MM.1S (cell line): ENCODE measurements around the gene SNTB2.

Source experiments
- DNase-seq: peaks from one replicate; pipeline ENCODE4 v3.0.0-alpha.2; 2015
- H2AFZ ChIP-seq: fragments of 300-600 bp; sonication (generic); 2 replicates; pipeline ENCODE4 v1.6.0; 2016; ENCODE audit warnings: antibody characterized with exemption, low read length
- H3F3A ChIP-seq: fragments of 300-600 bp; sonication (generic); 2 replicates; pipeline ENCODE4 v1.6.1; 2016; ENCODE audit warnings: mild to moderate bottlenecking, antibody characterized with exemption, low read length, moderate library complexity, mixed read lengths; ENCODE audit not compliant: insufficient read depth
- H3K27ac ChIP-seq: fragments of 300-600 bp; sonication (generic); 2 replicates; pipeline ENCODE4 v1.5.1; 2016; ENCODE audit warnings: mild to moderate bottlenecking, low read length
- H3K27me3 ChIP-seq: fragments of 300-600 bp; sonication (generic); replicated peaks from 2 replicates; pipeline ENCODE4 v1.6.0; 2016; ENCODE audit warnings: low read length; ENCODE audit not compliant: insufficient read depth
- H3K36me3 ChIP-seq: fragments of 300-600 bp; sonication (generic); replicated peaks from 2 replicates; pipeline ENCODE4 v1.6.1; 2016; ENCODE audit warnings: mild to moderate bottlenecking, low read length, mixed read lengths; ENCODE audit not compliant: insufficient read depth
- H3K4me1 ChIP-seq: fragments of 300-600 bp; sonication (generic); 2 replicates; pipeline ENCODE4 v1.6.1; 2016; ENCODE audit warnings: low read length, mixed read lengths
- H3K4me2 ChIP-seq: fragments of 300-600 bp; sonication (generic); 2 replicates; pipeline ENCODE4 v1.6.0; 2016; ENCODE audit warnings: low read depth, low read length
- H3K4me3 ChIP-seq: fragments of 300-600 bp; sonication (generic); 2 replicates; pipeline ENCODE4 v1.5.1; 2016; ENCODE audit warnings: low read length, mixed read lengths
- H3K79me2 ChIP-seq: fragments of 300-600 bp; sonication (generic); 2 replicates; pipeline ENCODE4 v1.6.1; 2016; ENCODE audit warnings: mixed run types, low read length, mixed read lengths
- H3K9ac ChIP-seq: fragments of 300-600 bp; sonication (generic); 2 replicates; pipeline ENCODE4 v1.6.1; 2016; ENCODE audit warnings: low read length, mixed read lengths
- H3K9me2 ChIP-seq: fragments of 300-600 bp; sonication (generic); replicated peaks from 2 replicates; pipeline ENCODE4 v1.6.1; 2016; ENCODE audit warnings: mild to moderate bottlenecking, low read length, mixed read lengths; ENCODE audit not compliant: insufficient read depth
- H3K9me3 ChIP-seq: fragments of 300-600 bp; sonication (generic); replicated peaks from 2 replicates; pipeline ENCODE4 v1.6.1; 2016; ENCODE audit warnings: mild to moderate bottlenecking, low read length, mixed read lengths; ENCODE audit not compliant: insufficient read depth
- H4K20me1 ChIP-seq: fragments of 300-600 bp; sonication (generic); 2 replicates; pipeline ENCODE4 v1.6.1; 2016; ENCODE audit warnings: mild to moderate bottlenecking, low read length, moderate library complexity, mixed read lengths; ENCODE audit not compliant: insufficient read depth
- CTCF ChIP-seq: fragments of 300-600 bp; sonication (generic); IDR thresholded peaks from 2 replicates; pipeline ENCODE4 v1.5.1; 2016; ENCODE audit warnings: antibody characterized with exemption, low read length, mixed read lengths
- EZH2 ChIP-seq: fragments of 300-600 bp; sonication (generic); optimal IDR thresholded peaks from 2 replicates; pipeline ENCODE3; 2017; ENCODE audit warnings: low read depth, mild to moderate bottlenecking, antibody characterized with exemption, low read length, mixed read lengths
- EZH2phosphoT487 ChIP-seq: fragments of 300-600 bp; sonication (generic); IDR thresholded peaks from 2 replicates; pipeline ENCODE4 v1.6.1; 2018; ENCODE audit warnings: antibody characterized with exemption, low read length

SNTB2 gene

GRCh38 chr16:69329369-69330285 is 142.7 kb downstream of the SNTB2 start:
- peak overlapping the region; percentile 95 for H2AFZ ChIP-seq

GRCh38 chr16:69330286-69331109 is 143.5 kb downstream of the SNTB2 start, which contains the start of gene PDF:
PDF (minus strand) TSS chr16:69330588; CDS start chr16:69330570, 18 bp downstream.
- peaks cover 10% of the 10 kb centered on the region for H3K36me3 ChIP-seq
- peaks cover 47% of the 10 kb centered on the region for H3K79me2 ChIP-seq
- H3K9ac ChIP-seq = peak within 1 kb of the TSS; percentile 69
- no peaks in the 10 kb centered on the region for H3K27me3 ChIP-seq
- DNase-seq = peak; percentile 90
- TF ChIP-seq EZH2phosphoT487 = no peak
- TF ChIP-seq EZH2 = no peak
- no peak for TF ChIP-seq CTCF
- H3K4me2 ChIP-seq = peak within 1 kb of the TSS; percentile 100
- no peaks in the 10 kb centered on the region for H3K9me3 ChIP-seq
- H3K9me2 ChIP-seq = no peaks in the 10 kb centered on the region
- H2AFZ ChIP-seq = peak within 1 kb of the TSS; percentile 95
- no peaks in the 10 kb centered on the region; the same call in 1 of the 2 replicates for H4K20me1 ChIP-seq
- peak within 1 kb of the TSS; percentile 92 for H3K4me3 ChIP-seq
- H3F3A ChIP-seq = peaks cover 9% of the 10 kb centered on the region
- H3K4me1 ChIP-seq = peaks cover 19% of the 10 kb centered on the region
- H3K27ac ChIP-seq = peak within 1 kb of the TSS; percentile 63; the same call in 1 of the 2 replicates

More at GRCh38 chr16:69329369-69330285, 142.7 kb downstream of the SNTB2 start:
- H3K36me3 ChIP-seq = peaks cover 14% of the 10 kb centered on the region
- peaks cover 9% of the 10 kb centered on the region for H3F3A ChIP-seq
- no peaks in the 10 kb centered on the region; the same call in 1 of the 2 replicates for H4K20me1 ChIP-seq
- H3K4me2 ChIP-seq = peak overlapping the region; percentile 100
- H3K9me3 ChIP-seq = no peaks in the 10 kb centered on the region
- peaks cover 19% of the 10 kb centered on the region for H3K4me1 ChIP-seq
- peaks cover 55% of the 10 kb centered on the region for H3K79me2 ChIP-seq
- H3K27me3 ChIP-seq = no peaks in the 10 kb centered on the region
- no peaks in the 10 kb centered on the region for H3K9me2 ChIP-seq
- peak overlapping the region; percentile 92 for H3K4me3 ChIP-seq
- H3K9ac ChIP-seq = peak overlapping the region; percentile 69
- peak; percentile 59 for DNase-seq
- peak overlapping the region; percentile 63; the same call in 1 of the 2 replicates for H3K27ac ChIP-seq
- TF ChIP-seq EZH2phosphoT487 = no peak
- no peak for TF ChIP-seq EZH2
- TF ChIP-seq CTCF = no peak

- Histone ChIP-seq H3K27me3 (no peaks in the 10 kb centered on the region), H2AFZ (no peak overlapping the region), H4K20me1 (no peaks in the 10 kb centered on the region), H3K9me2 (no peaks in the 10 kb centered on the region), H3K4me3 (no peak overlapping the region), H3K79me2 (peaks cover 23% of the 10 kb centered on the region), H3K4me2 (no peak overlapping the region), H3K27ac (no peak overlapping the region), H3K4me1 (peaks cover 5% of the 10 kb centered on the region; the same call in 1 of the 2 replicates), H3K9ac (no peak overlapping the region), H3F3A (peaks cover 6% of the 10 kb centered on the region; the same call in 1 of the 2 replicates), H3K9me3 (no peaks in the 10 kb centered on the region), H3K36me3 (peaks cover 4% of the 10 kb centered on the region)
- no peak for DNase-seq
- TF ChIP-seq CTCF (no peak), EZH2phosphoT487 (no peak), EZH2 (no peak)
Observed at GRCh38 chr16:69334696-69335095, 147.7 kb downstream of the SNTB2 start.
